H1 (cell line): ENCODE data around the gene PHF13. TPM values are rescaled to one million over a fixed set of nuclear protein-coding genes. Genes with fewer than 3 reads are reported as not detected.

Experiments
- CHD1 ChIP-seq: IDR thresholded peaks from 2 replicates; pipeline ENCODE4 v1.6.1; 2012; ENCODE audit warnings: low read depth, low read length, improper control_type of control experiment
- CTCF ChIP-seq, 3 experiments: IDR thresholded peaks; 1 replicate in 2 of 3; 2 replicates in 1 of 3; pipeline versions ENCODE4 v1.5.1 to v1.6.1; 2011; ENCODE audit warnings: low read length in 3 of 3, mild to moderate bottlenecking in 3 of 3, inconsistent platforms in 2 of 3, low read depth in 1 of 3, moderate library complexity in 1 of 3; ENCODE audit not compliant: insufficient read depth in 1 of 3; ENCODE audit errors: control extremely low read depth in 1 of 3
- GABPA ChIP-seq: IDR thresholded peaks from 2 replicates; pipeline ENCODE4 v1.6.1; 2011; ENCODE audit warnings: mild to moderate bottlenecking, low read length, moderate library complexity, borderline replicate concordance; ENCODE audit not compliant: insufficient read depth
- KDM1A ChIP-seq: fragments of 200-600, 300-600 bp; sonication (generic); IDR thresholded peaks from 2 replicates; pipeline ENCODE4 v1.7.1; 2016; ENCODE audit warnings: mild to moderate bottlenecking, low read length, borderline replicate concordance
- KDM4A ChIP-seq: IDR thresholded peaks from one replicate; pipeline ENCODE4 v1.7.1; 2012; ENCODE audit warnings: low read depth, mild to moderate bottlenecking, moderate library complexity, low read length, inconsistent platforms; ENCODE audit not compliant: severe bottlenecking
- KDM5A ChIP-seq: fragments of 200-600 bp; IDR thresholded peaks from 2 replicates; pipeline ENCODE4 v1.7.1; 2012; ENCODE audit warnings: mild to moderate bottlenecking, low read length, inconsistent platforms, mixed read lengths
- POLR2AphosphoS5 ChIP-seq: IDR thresholded peaks from 2 replicates; pipeline ENCODE4 v1.6.1; 2011; ENCODE audit warnings: low read depth, low read length
- RBBP5 ChIP-seq: IDR thresholded peaks from 2 replicates; pipeline ENCODE4 v1.7.1; 2012; ENCODE audit warnings: low read depth, mild to moderate bottlenecking, inconsistent platforms, low read length, moderate library complexity, borderline replicate concordance
- polyA plus RNA-seq, 7 experiments: library from polyadenylated mRNA; depleted of rRNA in 3 of 7; stranded (reverse) in 5 of 7; unstranded in 2 of 7; fragments of >200 nt in 5 of 7; fragments of 200-250 nt in 2 of 7; gene quantifications; 1 replicate in 5 of 7; 2 replicates in 1 of 7; 4 replicates in 1 of 7; pipeline versions ENCODE4 v1.2.1 to v1.2.3, GENCODE V29; 2011 to 2013; ENCODE audit warnings: missing spikeins in 2 of 7, mixed read lengths in 2 of 7
- total RNA-seq: library from RNA; stranded (reverse); fragmentation: NEBNext Ultra II Directional; extraction: Animal tissue kit (Norgen Biotek cat#: 25700); gene quantifications from 2 replicates; pipeline ENCODE4 v1.2.1, GENCODE V29; 2021
- TF ChIP-seq, protein P1 (sequence below): IDR thresholded peaks from 2 replicates; pipeline ENCODE4 v1.6.1; 2012; ENCODE audit warnings: low read length, inconsistent platforms

PHF13 gene
- total and polyA plus RNA-seq, 2 of the 8 experiments (the other 6 are each of a cell fraction or from before 2014, with no cell fraction given) = 11.7 to 39.6 TPM

DNA sequence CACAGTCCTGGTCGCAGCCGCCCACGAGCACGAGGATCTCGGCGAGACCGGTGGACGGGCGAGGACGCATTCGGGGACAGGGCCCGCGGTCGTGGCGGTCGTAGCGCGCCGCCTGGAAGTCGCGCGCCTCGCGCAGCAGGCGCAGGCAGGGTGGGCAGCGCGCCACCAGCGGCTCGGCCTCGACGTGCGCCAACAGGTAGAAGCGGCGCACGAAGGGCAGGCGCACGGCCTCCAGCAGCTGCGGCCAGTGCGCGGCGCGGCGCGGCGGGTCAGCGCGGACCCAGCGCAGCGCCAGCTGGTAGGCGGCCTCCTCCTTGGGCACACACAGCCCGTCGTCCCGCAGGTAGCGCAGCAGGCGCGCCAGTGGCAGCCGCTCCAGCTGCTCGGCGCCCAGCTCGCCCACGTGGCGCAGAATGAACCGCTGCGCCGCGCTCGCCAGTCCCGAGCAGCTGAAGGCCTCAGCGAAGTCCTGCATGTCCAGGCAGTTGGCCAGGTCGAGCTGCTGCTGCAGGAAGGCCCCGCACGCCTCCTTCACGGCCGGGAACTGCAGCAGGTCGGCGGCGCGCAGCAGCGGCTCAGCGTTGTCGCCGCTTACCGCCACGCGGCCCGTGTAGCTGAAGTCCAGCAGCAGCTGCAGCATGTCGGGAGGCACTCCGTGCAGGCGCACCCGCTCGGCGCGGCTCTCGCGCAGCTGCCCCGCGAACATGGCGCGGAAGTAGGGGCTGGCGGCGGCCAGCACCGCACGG, 11.4 kb upstream of the PHF13 start (continued):
- TF ChIP-seq, protein P1, sequence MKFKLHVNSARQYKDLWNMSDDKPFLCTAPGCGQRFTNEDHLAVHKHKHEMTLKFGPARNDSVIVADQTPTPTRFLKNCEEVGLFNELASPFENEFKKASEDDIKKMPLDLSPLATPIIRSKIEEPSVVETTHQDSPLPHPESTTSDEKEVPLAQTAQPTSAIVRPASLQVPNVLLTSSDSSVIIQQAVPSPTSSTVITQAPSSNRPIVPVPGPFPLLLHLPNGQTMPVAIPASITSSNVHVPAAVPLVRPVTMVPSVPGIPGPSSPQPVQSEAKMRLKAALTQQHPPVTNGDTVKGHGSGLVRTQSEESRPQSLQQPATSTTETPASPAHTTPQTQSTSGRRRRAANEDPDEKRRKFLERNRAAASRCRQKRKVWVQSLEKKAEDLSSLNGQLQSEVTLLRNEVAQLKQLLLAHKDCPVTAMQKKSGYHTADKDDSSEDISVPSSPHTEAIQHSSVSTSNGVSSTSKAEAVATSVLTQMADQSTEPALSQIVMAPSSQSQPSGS = no peak
- TF ChIP-seq GABPA (peak; percentile 66; the same call in 1 of the 2 replicates), KDM4A (peak; percentile 92), KDM5A (no peak), CHD1 (no peak), CTCF (IDR thresholded peaks at IDR 0.05; ENCODE audit: control extremely low read depth in 1 of 3, insufficient read depth in 1 of 3, low read depth in 1 of 3, low read length in 3 of 3) (no peak), KDM1A (0 out of 2 replicates have a peak, but pooled peaks have one; percentile 8), RBBP5 (0 out of 2 replicates have a peak, but pooled peaks have one; percentile 16), POLR2AphosphoS5 (peak; percentile 35; the same call in 1 of the 2 replicates)
